ENCODE measurements around the gene ANKFN1.

The ANKFN1 gene, protein sequence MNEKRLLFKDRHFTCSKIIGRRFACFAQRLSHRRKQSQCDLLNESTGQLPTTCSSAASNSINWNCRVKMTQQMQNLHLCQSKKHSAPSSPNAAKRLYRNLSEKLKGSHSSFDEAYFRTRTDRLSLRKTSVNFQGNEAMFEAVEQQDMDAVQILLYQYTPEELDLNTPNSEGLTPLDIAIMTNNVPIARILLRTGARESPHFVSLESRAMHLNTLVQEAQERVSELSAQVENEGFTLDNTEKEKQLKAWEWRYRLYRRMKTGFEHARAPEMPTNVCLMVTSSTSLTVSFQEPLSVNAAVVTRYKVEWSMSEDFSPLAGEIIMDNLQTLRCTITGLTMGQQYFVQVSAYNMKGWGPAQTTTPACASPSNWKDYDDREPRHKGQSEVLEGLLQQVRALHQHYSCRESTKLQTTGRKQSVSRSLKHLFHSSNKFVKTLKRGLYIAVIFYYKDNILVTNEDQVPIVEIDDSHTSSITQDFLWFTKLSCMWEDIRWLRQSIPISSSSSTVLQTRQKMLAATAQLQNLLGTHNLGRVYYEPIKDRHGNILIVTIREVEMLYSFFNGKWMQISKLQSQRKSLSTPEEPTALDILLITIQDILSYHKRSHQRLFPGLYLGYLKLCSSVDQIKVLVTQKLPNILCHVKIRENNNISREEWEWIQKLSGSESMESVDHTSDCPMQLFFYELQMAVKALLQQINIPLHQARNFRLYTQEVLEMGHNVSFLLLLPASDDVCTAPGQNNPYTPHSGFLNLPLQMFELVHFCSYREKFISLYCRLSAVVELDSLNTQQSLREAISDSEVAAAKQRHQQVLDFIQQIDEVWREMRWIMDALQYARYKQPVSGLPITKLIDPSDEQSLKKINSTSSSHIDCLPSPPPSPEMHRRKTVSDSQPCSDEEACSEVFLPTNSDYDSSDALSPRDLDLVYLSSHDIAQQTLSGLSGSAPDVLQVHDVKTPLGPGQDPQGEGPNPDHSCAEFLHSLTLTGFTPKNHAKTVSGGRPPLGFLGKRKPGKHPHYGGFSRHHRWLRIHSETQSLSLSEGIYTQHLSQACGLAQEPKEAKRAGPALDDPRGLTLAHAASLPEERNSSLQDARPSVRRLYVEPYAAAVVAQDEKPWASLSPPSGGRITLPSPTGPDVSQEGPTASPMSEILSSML

DNA sequence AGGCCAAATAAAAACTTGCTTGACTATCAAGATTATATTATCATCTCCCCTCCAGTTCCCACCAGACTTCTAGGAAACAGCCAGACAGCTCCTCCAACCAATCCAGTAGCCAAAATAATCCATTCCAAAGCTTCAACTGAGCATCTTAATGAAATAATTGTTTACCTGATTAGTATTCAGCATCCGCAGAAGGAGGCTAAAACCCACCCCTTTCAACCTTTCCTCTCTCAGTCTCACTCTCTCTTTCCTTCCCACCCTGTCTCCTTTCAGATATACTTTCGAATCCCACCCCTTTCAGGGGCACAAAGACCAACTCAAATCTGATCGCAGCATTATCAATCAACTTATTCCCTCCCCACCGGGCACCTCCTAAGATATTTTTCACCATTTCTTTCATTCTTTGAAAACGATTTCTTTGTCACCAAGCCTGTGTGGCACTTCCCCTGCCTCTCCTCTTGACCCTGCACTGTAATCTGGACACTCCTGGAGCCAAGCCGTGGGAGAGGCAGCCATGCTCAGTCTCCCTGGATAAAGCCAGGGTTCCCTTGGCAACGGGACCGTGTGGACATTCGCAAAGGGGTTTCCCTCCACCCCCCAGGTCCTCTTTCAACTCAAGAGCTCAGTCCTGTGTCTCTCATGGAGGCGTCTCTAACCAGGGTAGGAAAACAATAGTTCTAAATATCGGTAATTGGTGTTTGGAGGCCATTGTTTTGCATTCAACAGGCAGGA, at the start of gene ANKFN1:
TSS of gene ANKFN1 (plus strand) at position 602 of the 729 bp plus-strand sequence. CDS start 59,193 bp downstream, outside the sequence.
- no peak for DNase-seq

DNA sequence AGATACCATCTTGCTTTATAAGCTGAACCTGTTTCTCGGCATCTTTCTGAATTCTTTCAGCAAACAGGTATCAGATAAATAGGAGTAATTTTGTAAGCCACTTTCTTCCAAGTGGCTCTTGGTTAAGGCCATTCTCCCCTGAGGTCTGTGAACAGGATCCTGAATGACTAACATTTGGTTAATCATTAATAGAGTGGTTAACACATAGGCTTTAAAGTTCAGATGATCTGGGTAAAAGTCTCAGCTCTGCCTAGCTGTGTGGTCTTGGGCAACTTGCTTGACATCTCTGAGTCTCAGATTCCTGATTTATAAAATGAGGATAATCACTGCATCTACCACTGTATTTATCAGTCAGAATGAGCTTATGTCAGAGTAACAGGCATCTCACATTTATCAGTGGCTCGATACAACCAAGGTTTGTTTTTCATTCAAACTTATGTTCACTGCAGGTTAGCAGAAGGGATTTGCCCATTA, 44.4 kb upstream of the ANKFN1 start:
- DNase-seq, result no peak

DNA sequence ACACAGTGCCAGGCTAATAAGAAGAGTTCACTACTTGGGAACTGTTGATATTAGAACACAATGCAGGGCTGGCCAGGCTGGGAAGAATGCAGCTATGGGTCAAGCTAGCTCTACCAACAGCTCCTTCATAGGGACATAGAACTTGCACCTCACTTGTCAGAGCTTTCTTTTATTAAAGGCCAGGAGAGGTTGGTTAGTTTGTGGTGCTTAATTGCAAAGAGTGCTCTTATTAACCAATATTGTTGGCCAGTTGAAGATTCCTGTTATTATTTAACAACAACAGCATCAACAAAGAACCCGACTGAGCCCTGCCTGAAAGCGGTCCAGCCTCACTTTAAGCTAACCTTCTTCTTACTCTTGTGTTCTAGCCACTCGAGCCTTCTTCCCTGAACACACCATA, 43.4 kb upstream of the ANKFN1 start:
- no peak for DNase-seq

DNA sequence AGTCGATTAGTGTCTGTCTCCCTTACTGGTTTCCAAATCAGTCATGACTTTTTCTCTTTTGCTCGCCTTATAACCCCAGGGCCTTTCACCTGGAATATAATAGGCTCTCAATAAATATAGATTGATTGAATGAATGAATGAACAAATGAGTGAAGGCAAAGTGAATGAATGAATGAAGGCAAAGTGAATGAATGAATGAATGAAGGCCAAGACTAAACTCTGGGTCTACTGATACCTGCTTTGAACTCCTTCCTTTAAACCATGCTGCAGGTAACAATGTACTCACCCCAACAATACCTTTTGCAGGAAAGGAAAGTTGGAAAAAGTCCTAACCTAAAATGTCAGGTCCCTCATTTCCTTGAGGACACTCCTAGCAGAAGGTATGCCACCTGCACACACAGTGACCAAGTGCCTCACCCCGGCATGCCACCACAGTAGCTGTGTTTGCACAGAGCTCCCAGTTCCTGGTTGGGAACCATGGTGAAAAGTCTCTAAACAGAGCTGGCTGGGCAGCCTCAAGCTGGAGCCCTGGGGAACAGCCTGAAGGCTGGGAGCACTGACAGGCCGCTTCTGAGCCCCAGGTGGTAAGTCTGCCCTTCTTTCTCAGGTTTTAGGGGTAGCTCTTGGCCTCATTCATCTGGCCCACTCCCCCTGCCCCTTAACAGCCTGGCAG, 42.7 kb upstream of the ANKFN1 start:
- DNase-seq, result no peak

DNA sequence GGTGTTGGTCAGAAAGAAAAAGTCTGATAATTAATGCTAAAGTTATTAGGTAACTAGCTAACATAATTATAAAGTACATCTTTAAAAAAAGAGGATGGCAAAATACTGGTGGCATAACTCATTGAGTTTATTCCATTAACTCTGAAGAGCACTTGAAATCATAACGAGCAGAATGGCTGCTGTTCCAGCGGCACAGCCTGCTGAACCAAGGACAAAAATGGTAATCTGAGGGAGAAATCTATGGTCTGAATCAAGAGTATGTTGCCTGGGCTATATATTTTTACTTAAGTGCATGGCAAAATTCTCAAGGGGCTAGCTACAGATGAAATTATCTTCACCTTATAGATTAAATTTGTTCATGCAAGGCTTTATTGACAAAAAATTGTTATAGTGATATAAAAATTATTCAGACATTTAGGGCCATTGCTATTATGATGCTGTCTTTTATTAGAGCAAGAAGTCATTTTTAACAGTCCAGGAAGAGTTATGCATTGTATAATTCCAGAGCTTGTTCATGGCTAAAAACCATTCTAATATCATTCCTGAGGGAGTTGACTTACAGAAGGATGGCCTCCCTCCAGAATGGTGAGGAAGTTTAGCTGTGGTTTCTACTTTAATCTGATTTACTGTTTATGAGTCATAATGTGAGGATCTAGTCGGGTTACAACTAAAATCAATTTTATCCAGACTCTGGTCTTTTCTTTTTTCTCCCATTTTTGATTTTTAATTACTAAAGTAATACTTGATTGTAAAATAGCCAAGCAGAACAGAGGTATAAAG, 41.4 kb upstream of the ANKFN1 start:
- DNase-seq, result no peak

DNA sequence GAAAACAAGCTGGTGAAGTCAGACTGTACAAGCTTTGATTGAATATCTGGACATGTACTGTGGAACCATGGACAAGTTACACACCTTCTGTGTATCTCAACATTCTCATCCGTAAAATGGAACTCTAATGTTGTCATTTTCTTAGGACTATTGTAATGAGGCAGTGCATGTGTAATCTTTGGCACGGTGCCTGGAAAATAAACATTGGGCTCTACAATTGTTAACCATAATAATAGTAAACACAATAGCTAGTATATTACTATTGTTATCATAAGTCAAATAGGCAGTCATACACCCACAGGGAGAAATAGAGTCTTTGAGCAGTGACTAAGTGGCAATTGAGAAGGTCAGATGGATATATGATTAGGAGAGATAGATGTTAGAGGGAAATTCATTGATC, 39.8 kb upstream of the ANKFN1 start:
- DNase-seq, result no peak

DNA sequence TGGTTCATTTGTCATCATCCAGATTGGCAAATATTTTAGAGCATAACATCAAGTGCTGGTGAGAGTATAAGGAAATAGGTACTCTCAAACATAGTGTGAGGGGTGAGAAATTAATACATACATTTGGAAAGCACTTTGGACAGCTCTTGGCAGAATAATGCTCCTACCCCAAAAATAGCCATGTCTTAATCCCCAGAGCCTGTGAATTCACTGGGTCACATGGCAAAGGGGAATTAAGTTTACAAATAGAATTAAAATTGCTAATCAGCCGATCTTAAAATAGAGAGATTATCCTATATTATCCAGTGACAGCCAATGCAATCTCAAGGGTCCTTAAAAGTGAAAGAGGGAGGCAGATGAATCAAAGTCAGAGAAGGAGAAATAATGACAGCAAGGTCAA, 38.8 kb upstream of the ANKFN1 start:
- DNase-seq, result no peak

DNA sequence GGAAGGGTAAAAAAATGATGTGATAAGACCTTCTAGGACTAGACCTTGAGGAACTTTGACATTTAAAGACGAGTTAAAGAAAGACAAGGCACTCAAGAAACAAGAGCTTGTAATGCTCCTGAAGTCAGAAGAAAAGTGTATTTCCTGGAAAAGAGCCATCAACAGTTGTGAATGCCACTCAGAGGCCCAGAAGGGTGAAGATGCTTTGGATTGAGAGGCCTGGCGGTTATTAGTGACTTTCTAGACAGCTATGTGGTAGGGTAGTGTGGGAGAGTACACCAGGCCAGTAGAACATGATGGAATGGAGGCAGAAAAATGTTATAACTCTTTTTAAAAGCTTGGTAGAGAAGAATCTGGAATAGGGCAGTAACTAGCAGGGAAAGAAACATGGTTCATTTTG, 34.1 kb upstream of the ANKFN1 start:
- no peak for DNase-seq

DNA sequence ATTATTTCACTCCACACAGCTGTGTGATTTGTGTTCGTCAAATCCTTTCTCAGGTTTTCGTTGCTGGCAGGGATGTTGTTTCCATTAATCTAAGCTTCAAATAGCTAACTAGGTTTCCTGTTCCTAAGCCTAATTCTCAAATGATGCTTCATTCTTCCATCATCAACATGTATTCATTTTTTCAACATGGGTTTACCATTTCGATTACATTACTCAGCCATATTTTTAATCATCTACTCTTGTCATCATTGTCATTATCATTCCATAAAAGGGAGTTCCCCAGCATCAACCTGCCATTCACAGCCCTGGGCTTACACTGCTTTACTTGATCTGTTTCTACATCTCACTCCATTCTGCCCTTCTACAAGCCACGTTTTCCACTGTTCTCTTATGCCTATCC, 33.3 kb upstream of the ANKFN1 start:
- no peak for DNase-seq

DNA sequence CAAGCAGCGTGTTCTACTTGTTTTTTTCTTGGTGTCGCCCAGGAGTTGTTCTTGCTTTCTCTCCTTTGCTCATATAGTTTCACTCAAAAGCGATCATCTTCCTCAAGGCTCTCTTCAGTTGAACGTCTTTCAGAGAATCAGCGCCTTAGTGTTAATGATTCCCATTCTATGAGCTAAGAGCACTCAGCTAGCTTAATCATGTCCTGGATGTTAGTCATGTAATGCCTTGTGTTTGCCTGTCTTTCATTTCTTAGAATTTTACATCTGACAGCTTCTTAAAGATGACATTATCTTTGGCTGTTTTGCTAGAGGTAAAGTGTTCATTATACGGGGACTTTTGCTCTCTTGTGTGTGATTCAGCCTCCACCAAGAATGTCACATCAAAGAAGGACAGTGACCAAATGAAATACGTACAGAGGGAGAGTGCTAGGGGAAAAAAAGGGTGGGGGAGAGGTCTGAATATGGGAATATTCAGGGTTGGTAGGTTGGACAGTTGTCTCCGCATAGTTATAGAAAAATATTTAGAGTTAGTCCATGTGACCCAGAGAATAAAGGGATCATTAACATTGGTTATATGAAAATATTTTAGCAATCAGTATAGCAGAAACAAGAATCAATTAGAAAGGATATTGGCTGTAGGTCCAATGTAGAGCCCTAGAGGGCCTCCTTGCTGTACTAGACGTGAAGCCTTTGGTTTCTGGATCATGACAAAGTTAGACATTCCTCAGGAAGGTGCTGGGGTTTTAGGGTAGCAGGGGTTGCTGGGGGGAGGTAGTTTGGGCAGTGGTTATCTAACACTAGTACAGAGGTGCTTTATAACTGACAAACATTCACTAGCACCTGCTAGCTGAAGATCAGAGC, 31.9 kb upstream of the ANKFN1 start:
- no peak for DNase-seq

DNA sequence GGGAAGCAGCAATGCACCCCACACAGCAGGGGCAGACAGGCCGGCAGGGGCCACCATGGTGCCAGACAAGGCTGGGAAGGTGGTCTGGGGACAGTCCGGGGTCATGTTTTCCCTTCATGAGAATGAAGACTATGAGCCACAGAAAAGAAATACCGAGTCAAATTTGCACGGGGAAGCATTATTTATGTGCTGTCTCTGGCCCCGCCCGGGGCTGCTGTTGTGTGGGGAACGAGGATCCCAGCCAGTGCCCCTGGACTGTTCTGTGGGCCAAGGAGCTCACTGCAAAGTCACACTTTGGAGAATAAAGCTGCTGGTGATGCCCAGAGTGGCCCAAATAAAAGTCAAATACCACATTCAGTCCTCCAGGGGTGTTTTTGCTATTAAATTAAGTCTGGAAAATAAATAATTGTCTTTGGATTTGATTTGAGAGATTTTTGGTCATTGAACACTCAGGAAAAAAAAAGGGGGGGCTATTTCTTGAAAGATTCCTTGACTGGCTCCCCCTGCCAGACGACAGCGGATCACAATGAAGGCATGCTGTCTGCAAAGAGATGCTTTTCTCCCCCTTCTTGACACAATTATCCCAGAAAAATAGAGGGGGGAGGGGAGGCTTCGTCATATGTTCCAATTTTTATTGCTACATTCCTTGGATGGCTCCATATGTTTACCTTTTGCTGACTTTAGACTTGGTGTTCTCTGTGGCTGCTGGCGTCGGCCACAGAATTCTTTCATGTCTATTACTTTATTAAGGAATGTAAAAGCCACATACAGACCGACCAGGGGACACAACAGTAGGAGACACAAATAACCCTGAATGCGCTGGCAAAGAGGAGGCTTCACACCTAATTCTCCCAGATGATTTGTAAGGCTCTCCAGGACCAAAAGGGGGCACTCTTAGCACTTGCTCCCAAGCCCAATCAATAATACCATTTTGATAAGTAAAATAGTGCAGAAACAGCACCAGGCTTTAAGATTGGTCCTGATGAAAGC, 27.1 kb upstream of the ANKFN1 start:
- DNase-seq, result no peak

DNA sequence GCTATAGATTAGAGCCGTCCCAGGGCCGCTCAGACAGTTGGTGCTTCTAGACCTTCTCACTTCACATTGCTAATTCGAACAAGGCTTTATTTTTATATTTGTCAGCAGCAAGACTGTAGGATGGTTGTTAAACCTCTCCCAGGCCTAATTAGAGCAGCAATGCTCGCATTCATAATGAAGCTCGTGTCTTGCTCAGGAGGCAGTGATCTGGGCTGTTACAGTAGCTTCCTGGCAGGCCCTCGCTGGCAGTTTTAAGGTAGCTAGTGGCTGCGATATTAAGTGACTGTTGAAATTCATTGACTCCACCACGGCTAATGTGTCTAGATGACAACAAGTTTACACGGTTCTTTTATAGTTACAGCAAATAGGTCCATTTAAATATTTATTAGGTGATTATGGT, 23.2 kb upstream of the ANKFN1 start:
- no peak for DNase-seq

DNA sequence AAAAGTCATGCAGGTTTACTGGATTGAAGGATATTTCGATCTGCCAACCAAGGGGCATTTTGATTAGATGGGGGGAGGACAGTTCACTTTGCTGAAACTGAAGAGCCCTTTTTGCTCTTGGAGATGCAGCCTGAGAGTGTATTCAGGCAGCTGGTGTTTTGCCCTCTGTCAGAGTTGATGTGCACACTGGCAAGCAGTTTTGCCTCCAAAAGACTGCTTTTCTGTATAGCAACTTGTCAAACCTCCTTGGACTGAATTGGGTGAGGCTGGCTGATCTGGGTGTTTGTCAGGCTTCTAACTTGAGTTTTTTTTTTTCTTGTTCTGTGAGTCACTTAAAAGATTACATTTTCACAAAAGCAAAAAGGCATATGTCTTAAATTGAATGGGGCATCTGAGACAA, 22.6 kb upstream of the ANKFN1 start:
- no peak for DNase-seq

DNA sequence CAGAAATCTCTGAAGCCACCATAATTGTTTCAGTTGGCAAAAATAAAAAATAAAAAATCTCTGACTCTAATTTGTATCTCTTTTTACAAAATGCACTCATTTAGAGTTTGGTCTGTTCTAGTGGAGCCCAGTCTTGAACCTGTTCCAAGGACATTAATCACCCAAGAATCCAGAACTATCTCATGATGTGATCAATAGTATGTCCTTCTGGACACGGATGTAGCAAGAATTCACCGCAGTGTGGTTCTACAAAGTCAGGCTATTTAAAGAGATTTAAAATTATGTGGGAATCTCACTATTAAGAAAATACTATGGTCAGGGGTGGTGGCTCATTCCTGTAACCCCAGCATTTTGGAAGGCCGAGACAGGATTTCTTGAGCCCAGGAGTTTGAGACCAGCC, 21.8 kb upstream of the ANKFN1 start:
- DNase-seq, result no peak

DNA sequence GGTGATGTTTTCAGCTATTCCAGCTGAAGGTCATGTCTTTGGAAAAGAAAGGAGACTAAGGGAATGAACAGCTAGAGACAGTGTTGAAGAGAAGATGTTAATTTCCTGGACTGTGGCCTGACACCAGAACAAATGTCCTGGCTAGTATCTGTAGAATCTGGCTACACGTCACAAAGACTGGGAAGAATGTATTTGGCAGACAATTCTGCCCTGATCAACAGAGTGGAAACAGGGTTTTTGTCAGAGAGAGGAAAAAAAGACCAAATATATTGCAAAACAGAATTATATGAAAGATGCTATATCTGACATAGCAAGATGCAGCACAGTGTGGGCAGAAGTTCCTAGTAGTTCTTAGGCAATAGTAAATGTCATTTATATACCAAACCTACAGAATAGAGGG, 17.0 kb upstream of the ANKFN1 start:
- DNase-seq, result no peak

DNA sequence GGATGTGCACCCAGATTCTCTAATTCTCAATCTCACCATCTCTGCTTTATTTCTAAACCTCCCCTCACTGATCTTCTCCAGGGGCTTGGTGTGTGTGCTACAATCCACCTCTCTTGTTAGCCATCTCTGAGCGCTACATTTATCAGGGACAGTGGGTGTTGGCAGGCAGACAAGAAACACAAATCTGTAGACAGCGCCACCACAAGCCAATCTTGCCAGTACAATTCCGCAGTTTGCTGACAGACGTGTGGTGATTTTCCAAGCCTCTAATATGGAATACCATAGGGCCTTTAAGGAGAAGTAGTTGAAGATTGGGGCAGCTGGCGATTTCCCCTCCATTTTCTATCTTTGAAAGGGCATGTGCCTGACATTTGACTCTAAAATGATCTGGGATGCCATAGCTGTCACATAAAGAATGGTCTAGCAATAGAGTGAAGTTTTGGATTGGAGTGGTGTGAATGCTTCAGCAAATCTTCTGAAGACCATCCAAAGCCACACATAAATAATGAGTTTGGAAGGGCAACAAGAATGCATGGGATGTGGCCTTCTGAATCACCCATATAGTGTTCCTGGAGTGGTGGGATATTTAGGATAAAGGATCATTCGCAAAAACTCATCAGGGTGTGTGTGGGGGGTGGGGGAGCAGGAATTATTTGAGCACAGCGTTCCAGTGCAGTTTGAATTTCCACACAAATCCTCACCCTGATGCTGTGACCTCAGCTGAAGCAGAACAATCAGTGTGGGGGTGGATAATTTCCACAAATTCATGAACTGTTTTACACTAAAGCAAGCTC, 12.0 kb upstream of the ANKFN1 start:
- no peak for DNase-seq

DNA sequence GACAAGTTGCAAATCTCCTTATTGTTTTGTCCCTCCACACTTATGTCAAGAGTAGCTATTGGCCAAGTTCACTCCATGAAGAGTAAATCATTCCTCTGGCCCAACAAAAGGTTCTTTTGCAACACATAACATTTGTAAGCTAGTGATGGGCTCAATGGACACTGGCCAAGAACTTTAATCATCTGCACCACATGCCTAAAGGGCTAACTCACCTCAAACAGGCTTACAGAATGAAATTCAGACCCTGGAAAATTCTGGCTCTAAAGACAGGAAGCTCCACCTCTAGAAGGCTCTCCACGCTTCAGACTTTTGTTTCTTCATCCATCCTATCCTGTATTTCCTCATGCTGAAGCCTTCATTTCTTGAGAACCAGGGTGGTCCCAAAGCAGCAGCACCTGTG, 10.9 kb upstream of the ANKFN1 start:
- no peak for DNase-seq

DNA sequence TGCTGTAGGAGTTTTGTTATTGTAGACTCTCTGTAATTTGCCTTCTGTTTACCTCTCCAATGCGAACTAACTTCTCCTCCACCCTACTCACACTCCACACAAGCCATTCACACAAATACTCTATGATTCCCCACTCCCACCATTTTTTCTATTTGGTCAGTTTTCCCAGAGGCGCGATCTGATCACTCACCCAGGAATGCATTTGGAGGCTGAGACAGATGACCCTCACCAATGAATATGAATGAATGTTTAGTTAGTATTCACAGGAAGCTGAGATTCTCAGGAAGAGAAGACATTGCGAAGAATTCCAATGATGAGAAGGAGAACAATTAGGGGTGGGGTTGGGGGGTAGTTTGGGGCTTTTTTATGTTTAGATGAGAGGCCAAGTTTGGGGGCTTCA, 10.5 kb upstream of the ANKFN1 start:
- DNase-seq, result no peak

Data from NCI-H2081 treated with DMSO at 0.1 percent for 48 hours (cell line).